HCT116 (cell line): ENCODE data around the gene HDAC5. TPM values are rescaled to one million over a fixed set of nuclear protein-coding genes. Genes with fewer than 3 reads are reported as not detected.
A peak's percentile ranks its signal among the peaks of the same experiment; 100 is the strongest.

Experiments used
- ATAC-seq: fragments of 200-7000 bp; cut with Tn5 transposase; 2 replicates; pipeline ENCODE4 v1.9.1; 2020; ENCODE audit warnings: mild to moderate bottlenecking, moderate library complexity
- BruUV-seq: library from RNA; stranded (reverse); fragments of 400-500 nt; replicated peaks from 2 replicates; lab custom pipeline; 2021; lab: Mats Ljungman, UMichigan
- CTCF ChIA-PET: fragments of 300-600 bp; sonication (Branson Sonifier 250); formaldehyde crosslinking; loops from one replicate; lab custom pipeline; 2021; ENCODE audit warnings: antibody characterized with exemption; lab: Charles Lee
- POLR2A ChIA-PET: fragments of 300-600, 350-600 bp; sonication (Branson Sonifier 250); formaldehyde crosslinking; loops from one replicate; lab custom pipeline; 2021; ENCODE audit warnings: antibody characterized with exemption; lab: Charles Lee
- RAD21 ChIA-PET, 2 experiments: fragments of 300-600 bp; sonication (Branson Sonifier 250); formaldehyde crosslinking; loops; one replicate each; lab custom pipeline; 2023; ENCODE audit warnings: low total read pairs in 2 of 2; ENCODE audit not compliant: uncharacterized antibody in 2 of 2, unreplicated experiment in 2 of 2, low non-redundant PET in 1 of 2; lab: Charles Lee
- DNase-seq: peaks from one replicate; pipeline ENCODE4 v3.0.0-alpha.2; 2010; ENCODE audit warnings: low read depth, low spot score
- H2AFZ ChIP-seq: fragments of 200-600 bp; shearing (Covaris generic), sonication (generic); 2 replicates; pipeline ENCODE4 v1.6.1; 2017; ENCODE audit warnings: low read depth, mixed run types, mixed read lengths, antibody characterized with exemption, low read length; ENCODE audit not compliant: poor library complexity, severe bottlenecking
- H3K27ac ChIP-seq: 2 replicates; pipeline ENCODE4 v1.5.1; 2012; ENCODE audit warnings: low read depth, low read length
- H3K27me3 ChIP-seq: fragments of 200-600 bp; sonication (generic); 2 replicates; pipeline ENCODE4 v1.6.1; 2016; ENCODE audit warnings: mixed run types, low read length, mixed read lengths; ENCODE audit not compliant: insufficient read depth
- H3K36me3 ChIP-seq, 2 experiments: fragments of 200-500 bp in 1 of 2; fragments of 200-600 bp in 1 of 2; sonication (Bioruptor generic) in 1 of 2; sonication (generic) in 1 of 2; 2 replicates each; pipeline versions ENCODE4 v1.5.1 to v1.6.1; 2014 to 2016; ENCODE audit warnings: low read length in 2 of 2, inconsistent platforms in 1 of 2, mixed read lengths in 1 of 2, mixed run types in 1 of 2; ENCODE audit not compliant: insufficient read depth in 2 of 2, control insufficient read depth in 1 of 2
- H3K4me1 ChIP-seq, 2 experiments: fragments of 200-600 bp in 1 of 2; sonication (generic) in 1 of 2; 2 replicates each; pipeline versions ENCODE4 v1.5.1 to v1.6.1; 2012 to 2017; ENCODE audit warnings: low read length in 2 of 2, inconsistent platforms in 1 of 2, mild to moderate bottlenecking in 1 of 2, mixed read lengths in 1 of 2, mixed run types in 1 of 2, moderate library complexity in 1 of 2; ENCODE audit not compliant: insufficient read depth in 2 of 2, control insufficient read depth in 1 of 2
- H3K4me2 ChIP-seq: fragments of 200-600 bp; sonication (generic); 2 replicates; pipeline ENCODE4 v1.6.1; 2017; ENCODE audit warnings: mixed run types, low read length, mixed read lengths
- H3K4me3 ChIP-seq, 2 experiments: fragments of 200-600 bp in 1 of 2; sonication (generic) in 1 of 2; replicated peaks in 1 of 2; 2 replicates each; pipeline ENCODE4 v1.5.1; 2011 to 2016; ENCODE audit warnings: low read length in 2 of 2, control low read depth in 1 of 2, low read depth in 1 of 2, mild to moderate bottlenecking in 1 of 2, mixed read lengths in 1 of 2, mixed run types in 1 of 2
- H3K79me2 ChIP-seq: fragments of 200-600 bp; sonication (generic); 2 replicates; pipeline ENCODE4 v1.6.1; 2017; ENCODE audit warnings: mild to moderate bottlenecking, mixed run types, low read length, moderate library complexity, mixed read lengths; ENCODE audit not compliant: insufficient read depth
- H3K9ac ChIP-seq: fragments of 200-600 bp; sonication (generic); 2 replicates; pipeline ENCODE4 v1.6.1; 2016; ENCODE audit warnings: low read length, mixed read lengths
- H3K9me2 ChIP-seq: fragments of 200-600 bp; sonication (generic), shearing (Covaris generic); 2 replicates; pipeline ENCODE4 v1.6.1; 2017; ENCODE audit warnings: mixed run types, mild to moderate bottlenecking, moderate library complexity; ENCODE audit not compliant: insufficient read depth
- H3K9me3 ChIP-seq, 2 experiments: fragments of 200-500 bp in 1 of 2; fragments of 200-600 bp in 1 of 2; sonication (Bioruptor generic) in 1 of 2; sonication (generic) in 1 of 2; 2 replicates each; pipeline ENCODE4 v1.6.1; 2014 to 2017; ENCODE audit warnings: low read length in 2 of 2, mixed read lengths in 2 of 2, inconsistent platforms in 1 of 2, low read depth in 1 of 2, mild to moderate bottlenecking in 1 of 2, mixed run types in 1 of 2, moderate library complexity in 1 of 2; ENCODE audit not compliant: control insufficient read depth in 1 of 2, insufficient read depth in 1 of 2
- H4K20me1 ChIP-seq: fragments of 200-600 bp; sonication (generic), shearing (Covaris generic); 2 replicates; pipeline ENCODE4 v1.6.1; 2017; ENCODE audit warnings: mixed run types, mild to moderate bottlenecking, moderate library complexity; ENCODE audit not compliant: insufficient read depth
- CBX3 ChIP-seq: IDR thresholded peaks from 2 replicates; pipeline ENCODE4 v1.6.1; 2012; ENCODE audit warnings: low read depth
- CEBPB ChIP-seq: IDR thresholded peaks from 2 replicates; pipeline ENCODE4 v1.6.1; 2012; ENCODE audit warnings: low read depth
- EGR1 ChIP-seq: IDR thresholded peaks from 2 replicates; pipeline ENCODE4 v1.6.1; 2012; ENCODE audit warnings: low read depth
- EZH2 ChIP-seq: fragments of 200-600 bp; sonication (generic); IDR thresholded peaks from 2 replicates; pipeline ENCODE4 v1.6.1; 2017; ENCODE audit warnings: antibody characterized with exemption, mixed run types
- EZH2phosphoT487 ChIP-seq: fragments of 200-600 bp; IDR thresholded peaks from 2 replicates; pipeline ENCODE4 v1.6.1; 2018; ENCODE audit warnings: antibody characterized with exemption, borderline replicate concordance
- FOSL1 ChIP-seq: IDR thresholded peaks from 2 replicates; pipeline ENCODE4 v1.6.1; 2012; ENCODE audit warnings: low read depth
- JUND ChIP-seq: IDR thresholded peaks from 2 replicates; pipeline ENCODE4 v1.6.1; 2012
- MAX ChIP-seq: IDR thresholded peaks from 2 replicates; pipeline ENCODE4 v1.6.1; 2012
- POLR2A ChIP-seq: IDR thresholded peaks from 2 replicates; pipeline ENCODE4 v1.7.0; 2011; ENCODE audit warnings: borderline replicate concordance; ENCODE audit not compliant: insufficient read depth, insufficient read length; ENCODE audit errors: extremely low read depth
- POLR2AphosphoS5 ChIP-seq: IDR thresholded peaks from 2 replicates; pipeline ENCODE4 v1.6.1; 2011; ENCODE audit warnings: mild to moderate bottlenecking, low read depth, low read length, moderate library complexity
- RAD21 ChIP-seq: IDR thresholded peaks from 2 replicates; pipeline ENCODE4 v1.6.1; 2012; ENCODE audit warnings: low read depth, mild to moderate bottlenecking
- SIN3A ChIP-seq: IDR thresholded peaks from 2 replicates; pipeline ENCODE4 v1.6.1; 2012; ENCODE audit warnings: low read depth
- SP1 ChIP-seq: IDR thresholded peaks from 2 replicates; pipeline ENCODE4 v1.6.1; 2012; ENCODE audit warnings: low read depth
- TCF7L2 ChIP-seq: IDR thresholded peaks from 2 replicates; pipeline ENCODE4 v1.7.0; 2011; ENCODE audit warnings: borderline replicate concordance, inconsistent platforms; ENCODE audit not compliant: insufficient read depth, insufficient read length; ENCODE audit errors: extremely low read depth
- YY1 ChIP-seq: IDR thresholded peaks from 2 replicates; pipeline ENCODE4 v1.6.1; 2011; ENCODE audit warnings: low read length, low read depth, moderate library complexity, mild to moderate bottlenecking; ENCODE audit not compliant: insufficient replicate concordance; ENCODE audit errors: extremely low read depth
- ZBTB33 ChIP-seq: IDR thresholded peaks from 2 replicates; pipeline ENCODE4 v1.6.1; 2011; ENCODE audit warnings: mild to moderate bottlenecking, low read length, moderate library complexity; ENCODE audit not compliant: insufficient replicate concordance; ENCODE audit errors: extremely low read depth
- ZFX ChIP-seq: fragments of 450-650 bp; IDR thresholded peaks from 2 replicates; pipeline ENCODE4 v1.6.1; 2017
- intact Hi-C: fragments of 100-400 bp; cut with micrococcal nuclease; formaldehyde crosslinking; loops from 2 replicates; pipeline ENCODE4 v1.10.0; 2022
- total RNA-seq: library from RNA; stranded (reverse); gene quantifications from one replicate; pipeline ENCODE4 v1.2.1, GENCODE V29; 2021; ENCODE audit not compliant: unreplicated experiment

HDAC5 gene
- total RNA-seq, 1 experiment from 2014 or later = 32.9 TPM

DNA sequence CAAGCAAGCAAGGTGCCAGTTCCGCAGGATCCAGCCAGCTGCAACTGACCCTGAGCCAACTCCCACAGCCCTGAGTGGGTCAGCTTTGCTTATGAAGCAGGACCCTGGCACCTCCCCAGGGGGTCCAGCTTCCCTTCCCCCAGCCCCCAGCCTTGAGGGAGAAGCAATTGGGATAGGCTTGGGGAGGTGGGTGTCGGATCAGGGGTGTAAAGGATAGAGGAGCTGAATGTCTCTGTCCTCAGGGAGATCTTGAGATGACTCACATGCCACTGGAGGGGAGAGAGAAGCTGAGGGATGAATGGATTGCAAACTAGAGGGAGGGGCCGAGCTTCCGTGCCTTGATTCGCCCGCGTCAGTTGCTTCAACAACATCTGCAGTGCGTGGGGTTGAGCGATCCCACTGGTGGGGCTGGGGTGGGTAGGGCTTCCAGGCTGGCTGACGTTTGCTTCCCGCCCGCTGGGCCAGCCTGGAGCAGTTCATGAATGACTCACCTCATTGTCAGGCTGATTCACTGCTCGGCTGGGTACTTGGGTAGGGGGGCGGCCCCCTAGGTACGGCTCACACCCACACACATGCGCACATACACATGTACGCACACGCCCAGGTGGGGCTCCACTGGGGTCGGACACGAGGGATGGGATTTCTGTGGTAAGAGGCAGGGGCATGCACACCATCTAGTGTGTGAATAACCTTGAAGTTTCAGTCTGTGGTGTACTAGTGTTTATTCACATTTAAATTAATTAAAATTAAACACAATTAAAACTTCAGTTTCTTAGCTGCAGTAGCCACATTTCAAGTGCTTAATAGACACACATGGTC is 14.7 kb upstream of the HDAC5 start:
- peaks cover 13% of the 10 kb centered on the region for H3K79me2 ChIP-seq
- intact Hi-C loops = loop anchor here (1.0 kb wide), 1 partner anchor 14 kb away; no protein-coding TSS in a partner anchor
- BruUV-seq = no TSS peak
- peak overlapping the region; percentile 77 for H3K9ac ChIP-seq
- H4K20me1 ChIP-seq = no peaks in the 10 kb centered on the region
- ATAC-seq = peak; percentile 84
- ChIA-PET RAD21 (interaction anchor here in 1 of 2 experiments (1.0 kb wide), 1 partner anchor 14 kb away, joined by 3 read pairs; the partner anchor contains the start of gene HDAC5), CTCF (interaction anchor here (0.7 to 1.8 kb wide), 7 partner anchors 12 to 55 kb away, joined by 3 to 10 read pairs (median 6); partner anchors contain the start of gene HDAC5), POLR2A (interaction anchor here (1.0 to 1.7 kb wide), 5 partner anchors 9 to 81 kb away, joined by 3 to 14 read pairs (median 3); partner anchors contain the start of genes HDAC5 and UBTF)
- no peaks in the 10 kb centered on the region for H3K9me2 ChIP-seq
- no peak overlapping the region for H2AFZ ChIP-seq
- peak overlapping the region; percentile 28 to 57 for H3K4me3 ChIP-seq
- DNase-seq = peak; percentile 95
- H3K27me3 ChIP-seq = no peaks in the 10 kb centered on the region
- TF ChIP-seq RAD21 (no peak), FOSL1 (peak; percentile 97), CEBPB (no peak), YY1 (no peak), EZH2 (no peak), POLR2AphosphoS5 (peak; percentile 69), SIN3A (0 out of 2 replicates have a peak, but pooled peaks have one; percentile 34), ZBTB33 (no peak), JUND (peak; percentile 98), EGR1 (peak; percentile 96), POLR2A (peak; percentile 37), MAX (peak; percentile 90), EZH2phosphoT487 (no peak), CBX3 (0 out of 2 replicates have a peak, but pooled peaks have one; percentile 29), TCF7L2 (peak; percentile 13), ZFX (no peak), SP1 (peak; percentile 91)
- H3K4me2 ChIP-seq = peak overlapping the region; percentile 98
- peak overlapping the region; percentile 67 for H3K27ac ChIP-seq
- peaks cover 28 to 38% of the 10 kb centered on the region in 2 experiments for H3K4me1 ChIP-seq
- no peaks in the 10 kb centered on the region for H3K9me3 ChIP-seq
- H3K36me3 ChIP-seq = no peaks in the 10 kb centered on the region
